H54 (cell line): Measurements from ENCODE around the gene TSPEAR.
"Not testable (repeated sequence)": the region's sequence is repeated elsewhere in the genome, so short reads cannot be mapped to it uniquely, and the experiment has no call there.

Experiments used
- DNase-seq: peaks from one replicate; pipeline ENCODE4 v3.0.0; 2011; ENCODE audit warnings: low spot score, mixed read lengths; ENCODE audit not compliant: insufficient read length
- FAIRE-seq: peaks from 3 replicates; lab custom pipeline; 2011; peaks lifted over from hg19 to GRCh38; lab: Jason Lieb, UNC
- POLR2A ChIP-seq: IDR thresholded peaks from 2 replicates; pipeline ENCODE4 v1.6.1; 2011; ENCODE audit warnings: low read depth, mild to moderate bottlenecking, low read length

The TSPEAR gene

DNA sequence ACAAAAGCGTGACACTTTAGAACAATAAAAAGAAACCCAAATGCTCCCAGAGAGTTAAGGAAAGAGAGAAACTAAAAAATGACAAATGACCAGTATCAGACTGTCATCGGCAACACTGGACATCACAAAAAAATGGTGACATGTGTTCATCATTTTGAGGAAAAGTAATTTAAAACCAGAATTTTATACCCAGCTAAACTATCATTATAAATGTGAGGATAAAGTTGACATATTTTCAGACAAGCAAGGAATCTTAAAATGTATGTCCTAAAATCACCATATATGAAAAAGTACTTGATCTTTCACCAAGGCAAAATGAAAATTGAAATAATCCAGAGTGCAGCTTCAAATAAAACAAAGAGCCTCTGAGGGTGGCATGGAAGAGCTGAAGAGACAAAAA is 66.5 kb downstream of the TSPEAR start:
- TF ChIP-seq POLR2A: no peak
- DNase-seq: no peak
- FAIRE-seq: no peak

- FAIRE-seq (no peak), DNase-seq (no peak)
- no peak for TF ChIP-seq POLR2A
These were observed 67.5 kb downstream of the TSPEAR start for GRCh38 chr21:44643741-44644310.

DNA sequence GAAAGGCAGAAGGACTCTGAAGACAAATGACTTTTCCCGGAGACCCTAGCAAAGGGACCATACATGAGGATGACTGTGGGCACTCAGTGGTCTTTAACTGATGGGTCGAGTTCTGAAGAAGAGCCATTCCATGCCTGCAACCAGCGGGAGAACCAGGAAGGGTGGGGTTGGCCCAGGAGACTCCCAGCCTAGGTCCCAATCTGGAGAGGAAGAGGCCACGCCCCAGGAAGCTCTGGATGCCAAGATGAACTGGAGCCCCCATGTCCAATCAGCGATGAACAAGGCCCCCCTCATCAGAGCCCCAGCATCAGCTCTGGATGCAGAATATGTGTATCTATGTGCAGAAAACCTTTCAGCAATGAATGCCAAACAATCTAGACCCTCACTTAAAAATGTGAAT is 70.6 kb downstream of the TSPEAR start:
- FAIRE-seq: no peak
- no peak for TF ChIP-seq POLR2A
- no peak for DNase-seq

DNA sequence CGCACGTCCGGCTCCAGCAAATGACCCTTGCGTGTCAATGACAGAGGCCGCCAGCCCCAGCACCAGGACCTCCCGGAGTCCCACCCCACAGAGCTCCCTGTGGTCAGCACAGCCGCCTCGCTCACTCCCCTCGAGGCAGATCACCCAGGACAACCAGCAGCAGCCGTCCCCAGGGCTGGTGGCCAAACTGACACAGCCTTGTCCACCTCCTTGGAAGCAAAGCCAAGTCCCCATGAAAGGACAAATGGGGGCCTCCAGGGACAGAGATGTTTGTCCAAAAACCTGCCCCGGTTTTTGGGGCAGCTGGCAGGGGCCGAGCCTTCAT is 72.1 kb downstream of the TSPEAR start:
- TF ChIP-seq POLR2A: no peak
- DNase-seq (no peak), FAIRE-seq (no peak)

- not testable (repeated sequence) for FAIRE-seq, DNase-seq
These were observed 72.7 kb downstream of the TSPEAR start for GRCh38 chr21:44638506-44639330.

DNA sequence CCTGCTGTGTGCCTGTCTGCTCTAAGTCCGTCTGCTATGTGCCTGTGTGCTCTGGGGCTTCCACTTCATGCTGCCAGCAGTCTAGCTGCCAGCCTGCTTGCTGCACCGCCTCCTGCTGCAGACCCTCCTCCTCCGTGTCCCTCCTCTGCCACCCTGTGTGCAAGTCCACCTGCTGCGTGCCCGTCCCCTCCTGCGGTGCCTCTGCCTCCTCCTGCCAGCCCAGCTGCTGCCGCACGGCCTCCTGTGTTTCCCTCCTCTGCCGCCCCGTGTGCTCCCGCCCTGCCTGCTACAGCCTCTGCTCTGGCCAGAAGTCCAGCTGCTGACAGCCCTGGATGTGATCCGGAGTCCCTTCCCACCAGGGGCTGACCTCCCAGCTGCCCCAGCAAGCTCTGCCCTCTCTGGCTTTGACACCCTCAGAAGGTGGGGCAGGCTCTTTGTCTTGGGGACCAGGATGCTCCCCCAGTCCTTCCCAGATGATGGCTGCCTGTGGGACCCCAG is 73.5 kb downstream of the TSPEAR start:
- DNase-seq, FAIRE-seq: not testable (repeated sequence)

DNA sequence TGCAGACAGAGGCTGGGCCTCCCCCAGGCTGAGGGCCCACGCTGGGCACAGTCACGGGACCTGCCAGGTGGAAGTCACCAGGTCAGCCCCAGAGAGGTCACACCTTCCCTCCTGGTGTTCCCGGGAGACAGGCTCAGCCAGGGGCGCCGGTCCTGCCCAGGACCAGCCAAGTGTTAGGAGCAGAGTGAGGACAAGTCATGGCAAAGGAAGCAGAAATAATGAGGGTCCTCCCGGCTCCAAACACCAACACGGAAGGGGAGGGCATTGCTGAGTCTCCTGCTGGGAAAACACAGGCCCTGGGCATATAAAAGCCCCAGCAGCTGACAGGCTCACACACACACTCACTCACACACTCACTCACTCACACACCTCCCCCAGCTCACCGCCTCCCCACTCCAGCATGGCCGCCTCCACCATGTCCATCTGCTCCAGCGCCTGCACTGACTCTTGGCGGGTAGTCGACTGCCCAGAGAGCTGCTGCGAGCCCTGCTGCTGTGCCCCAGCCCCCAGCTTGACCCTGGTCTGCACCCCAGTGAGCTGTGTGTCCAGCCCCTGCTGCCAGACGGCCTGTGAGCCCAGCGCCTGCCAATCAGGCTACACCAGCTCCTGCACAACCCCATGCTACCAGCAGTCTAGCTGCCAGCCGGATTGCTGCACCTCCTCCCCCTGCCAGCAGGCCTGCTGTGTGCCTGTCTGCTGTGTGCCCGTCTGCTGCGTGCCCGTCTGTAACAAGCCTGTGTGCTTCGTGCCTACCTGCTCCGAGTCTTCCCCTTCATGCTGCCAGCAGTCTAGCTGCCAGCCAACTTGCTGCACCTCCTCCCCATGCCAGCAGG is 74.1 kb downstream of the TSPEAR start, which contains the start of gene KRTAP10-10:
KRTAP10-10 (plus strand) TSS at position 339 of the 833 bp plus-strand sequence; CDS start at position 401, 62 bp downstream.
- DNase-seq (no peak), FAIRE-seq (no peak)
- TF ChIP-seq POLR2A: no peak

DNA sequence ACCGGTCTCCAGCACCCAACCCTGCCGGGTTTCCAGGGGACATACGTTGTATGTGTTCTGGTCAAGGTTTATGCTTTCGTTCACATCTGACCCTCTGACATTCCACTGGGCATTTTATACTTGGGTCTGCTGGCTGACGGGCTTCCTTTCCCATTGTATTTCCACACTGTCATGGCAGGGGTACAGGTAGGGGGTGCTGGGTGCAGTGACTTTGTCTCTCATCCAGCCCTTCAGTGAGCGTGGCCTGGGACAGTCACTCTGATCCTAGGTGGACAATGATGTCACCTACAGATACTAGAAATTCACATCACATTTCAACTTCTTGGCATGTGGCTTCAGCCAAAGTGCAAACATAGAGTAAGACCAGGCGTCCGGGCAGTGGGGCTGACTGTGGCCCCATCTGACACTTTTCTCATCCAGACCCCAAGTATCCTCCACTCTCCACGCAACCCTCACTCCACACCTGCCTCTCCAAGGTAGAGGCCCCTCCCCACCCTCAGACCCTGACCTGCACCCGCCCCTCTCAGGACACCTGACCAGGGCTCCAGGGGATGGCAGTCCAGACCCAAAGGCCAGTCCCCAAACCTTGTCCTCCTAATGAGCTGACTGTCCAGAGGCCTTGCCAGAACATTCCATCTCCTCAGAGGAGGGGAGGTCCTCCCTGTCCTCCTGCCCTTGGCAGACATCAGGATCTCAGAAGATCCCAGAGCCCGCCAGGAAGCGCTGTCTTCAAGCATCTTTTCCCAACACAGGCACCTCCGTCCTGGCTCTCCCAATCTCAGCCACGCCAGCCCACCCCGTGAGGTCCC is 75.0 kb downstream of the TSPEAR start:
- DNase-seq (no peak), FAIRE-seq (no peak)

DNA sequence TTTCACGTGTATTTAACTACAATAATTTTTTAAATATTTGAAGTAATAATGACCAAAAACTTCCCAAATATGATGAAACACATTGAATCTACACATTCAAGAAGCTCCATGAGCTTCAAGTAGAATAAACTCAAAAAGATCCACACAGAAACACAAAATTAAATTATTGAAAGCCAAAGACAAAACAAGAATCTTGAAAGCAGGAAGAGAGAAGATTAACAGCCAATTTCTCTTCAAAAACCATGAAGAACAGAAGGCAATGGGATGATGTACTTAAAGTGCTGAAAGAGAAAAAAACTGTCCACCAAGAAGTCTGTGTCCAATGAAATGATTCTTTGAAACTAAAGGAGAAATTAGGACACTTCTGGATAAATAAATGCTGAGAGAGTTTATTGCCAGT is 79.3 kb downstream of the TSPEAR start:
- TF ChIP-seq POLR2A: no peak
- FAIRE-seq: no peak
- DNase-seq: no peak

More for the DNA sequence above, 75.0 kb downstream of the TSPEAR start:
- TF ChIP-seq POLR2A: no peak

GRCh38 chr21:44630440-44630839 is 80.9 kb downstream of the TSPEAR start:
- no peak for DNase-seq
- FAIRE-seq: no peak

DNA sequence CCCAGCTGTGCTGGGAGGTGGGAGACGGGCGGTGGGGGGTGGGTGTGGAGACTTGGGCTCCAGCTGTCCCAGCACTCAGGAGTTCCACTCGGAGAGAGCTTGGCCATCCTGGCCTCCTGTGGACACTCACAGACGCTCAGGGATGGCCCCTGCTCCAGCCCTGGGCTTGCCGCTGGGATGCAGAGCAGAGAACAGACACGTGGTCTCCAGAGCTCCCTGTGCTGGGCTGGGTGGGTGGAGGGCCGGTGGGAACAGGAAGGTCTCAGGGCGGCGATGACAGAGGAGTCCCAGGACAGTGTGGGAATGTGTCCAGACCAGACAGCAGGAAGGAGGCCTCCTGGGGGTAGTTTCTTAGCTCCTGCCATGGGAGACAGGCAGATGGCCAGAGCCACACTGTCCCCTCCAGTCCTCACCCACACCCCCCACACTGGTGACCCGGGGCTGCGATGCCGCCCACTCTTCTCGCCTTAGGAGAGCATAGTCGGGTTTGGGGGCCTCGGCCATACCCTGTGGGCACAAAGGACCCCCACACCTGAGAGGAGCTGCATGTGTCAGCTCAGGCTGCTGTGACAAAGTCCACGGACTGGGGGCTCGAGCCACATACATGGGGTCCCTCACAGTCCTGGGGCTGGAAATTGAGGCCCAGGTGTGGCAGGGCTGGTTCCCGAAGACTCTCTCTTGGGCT is 82.5 kb downstream of the TSPEAR start:
- TF ChIP-seq POLR2A: no peak
- DNase-seq: no peak
- no peak for FAIRE-seq

More at GRCh38 chr21:44630440-44630839, 80.9 kb downstream of the TSPEAR start:
- no peak for TF ChIP-seq POLR2A

GRCh38 chr21:44627831-44628233 is 83.5 kb downstream of the TSPEAR start:
- FAIRE-seq, DNase-seq: not testable (repeated sequence)

DNA sequence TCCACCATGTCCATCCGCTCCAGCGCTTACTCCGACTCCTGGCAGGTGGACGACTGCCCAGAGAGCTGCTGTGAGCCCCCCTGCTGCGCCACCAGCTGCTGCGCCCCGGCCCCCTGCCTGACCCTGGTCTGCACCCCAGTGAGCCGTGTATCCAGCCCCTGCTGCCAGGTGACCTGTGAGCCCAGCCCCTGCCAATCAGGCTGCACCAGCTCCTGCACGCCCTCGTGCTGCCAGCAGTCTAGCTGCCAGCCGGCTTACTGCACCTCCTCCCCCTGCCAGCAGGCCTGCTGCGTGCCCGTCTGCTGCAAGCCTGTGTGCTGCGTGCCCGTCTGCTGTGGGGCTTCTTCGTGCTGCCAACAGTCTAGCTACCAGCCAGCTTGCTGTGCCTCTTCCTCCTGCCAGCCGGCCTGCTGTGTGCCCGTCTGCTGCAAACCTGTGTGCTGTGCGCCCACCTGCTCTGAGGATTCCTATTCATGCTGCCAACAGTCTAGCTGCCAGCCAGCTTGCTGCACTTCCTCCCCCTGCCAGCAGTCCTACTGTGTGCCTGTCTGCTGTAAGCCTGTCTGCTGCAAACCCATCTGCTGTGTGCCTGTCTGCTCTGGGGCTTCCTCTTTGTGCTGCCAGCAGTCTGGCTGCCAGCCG is 84.1 kb downstream of the TSPEAR start:
- not testable (repeated sequence) for FAIRE-seq, DNase-seq
